K562 (cell line): ENCODE data around the gene EPB41L1. TPM values are rescaled to one million over a fixed set of nuclear protein-coding genes. Genes with fewer than 3 reads are reported as not detected.

ENCODE experiments used
- ARID3A ChIP-seq: IDR thresholded peaks from 2 replicates; pipeline ENCODE4 v1.6.1; 2012; ENCODE audit warnings: low read depth, low read length, improper control_type of control experiment, borderline replicate concordance
- ATF1 ChIP-seq, 2 experiments: fragments of 450-650 bp in 1 of 2; IDR thresholded peaks; 2 replicates each; pipeline ENCODE4 v1.6.1; 2016; ENCODE audit warnings: missing compliant biosample characterization in 1 of 2, missing genetic modification characterization in 1 of 2
- CREB1 ChIP-seq, 2 experiments: sonication (generic) in 1 of 2; formaldehyde crosslinking in 1 of 2; IDR thresholded peaks; 2 replicates each; pipeline versions ENCODE4 v1.6.1 to v1.8.0; 2012 to 2022; ENCODE audit warnings: inconsistent platforms in 1 of 2, mild to moderate bottlenecking in 1 of 2, missing genetic modification reagents in 1 of 2, moderate library complexity in 1 of 2
- CREBBP ChIP-seq: IDR thresholded peaks from one replicate; pipeline ENCODE4 v1.6.1; 2012; ENCODE audit warnings: low read depth, mild to moderate bottlenecking, control low read depth, inconsistent platforms, low read length
- FOXA3 ChIP-seq, 2 experiments: fragments of 450-650 bp in 1 of 2; sonication (generic) in 1 of 2; formaldehyde crosslinking; IDR thresholded peaks in 1 of 2; conservative IDR thresholded peaks in 1 of 2; 2 replicates each; pipeline versions ENCODE4 v1.4.0 to v1.8.0; 2020 to 2022; ENCODE audit warnings: mild to moderate bottlenecking in 2 of 2, missing genetic modification reagents in 1 of 2
- FOXM1 ChIP-seq, 2 experiments: fragments of 450-650 bp in 1 of 2; sonication (generic) in 1 of 2; formaldehyde crosslinking in 1 of 2; IDR thresholded peaks; 2 replicates each; pipeline versions ENCODE4 v1.6.1 to v1.9.0; 2017 to 2022; ENCODE audit warnings: low read depth in 2 of 2, mild to moderate bottlenecking in 2 of 2, missing genetic modification reagents in 1 of 2, moderate library complexity in 1 of 2
- KDM2B ChIP-seq: fragments of 250-450 bp; sonication (Bioruptor Pico); IDR thresholded peaks from 2 replicates; pipeline ENCODE4 v1.8.0; 2021; ENCODE audit warnings: mild to moderate bottlenecking, moderate library complexity
- L3MBTL2 ChIP-seq: fragments of 450-650 bp; IDR thresholded peaks from 2 replicates; pipeline ENCODE4 v1.6.1; 2016; ENCODE audit warnings: mild to moderate bottlenecking, moderate library complexity
- NFIC ChIP-seq: fragments of 450-650 bp; IDR thresholded peaks from 2 replicates; pipeline ENCODE4 v1.6.1; 2017; ENCODE audit warnings: mild to moderate bottlenecking, inconsistent platforms
- PRMT5 ChIP-seq: sonication (generic); formaldehyde crosslinking; IDR thresholded peaks from 2 replicates; pipeline ENCODE4 v1.5.0; 2020; ENCODE audit warnings: missing genetic modification reagents
- SFPQ ChIP-seq: fragments of 200-400 bp; formaldehyde crosslinking; IDR thresholded peaks from 2 replicates; pipeline ENCODE4 v1.6.1; 2017; ENCODE audit warnings: mild to moderate bottlenecking, low read depth, low read length, moderate library complexity
- ZBTB33 ChIP-seq: sonication (generic); formaldehyde crosslinking; IDR thresholded peaks from 2 replicates; pipeline ENCODE4 v1.8.1; 2023; ENCODE audit warnings: mild to moderate bottlenecking, missing genetic modification reagents
- ZNF133 ChIP-seq: fragments of 250-450 bp; sonication (Bioruptor Pico); IDR thresholded peaks from 2 replicates; pipeline ENCODE4 v1.4.0; 2020; ENCODE audit warnings: mild to moderate bottlenecking
- ZNF561 ChIP-seq: fragments of 450-650 bp; formaldehyde crosslinking; conservative IDR thresholded peaks from 2 replicates; pipeline ENCODE4 v1.4.0; 2020; ENCODE audit warnings: mild to moderate bottlenecking, moderate library complexity
- ZNF830 ChIP-seq: fragments of 250-450 bp; sonication (Bioruptor Pico); IDR thresholded peaks from 2 replicates; pipeline ENCODE4 v1.5.0; 2021; ENCODE audit warnings: mild to moderate bottlenecking
- polyA plus RNA-seq, 8 experiments: library from polyadenylated mRNA; depleted of rRNA in 4 of 8; stranded (reverse) in 5 of 8; unstranded in 3 of 8; fragments of >200 nt; fragmentation: Nextera tagmentation in 2 of 8; fragmentation: Illumina TruSeq in 1 of 8; extraction: Ambion mirVana in 2 of 8; extraction: Trizol in 1 of 8; gene quantifications; 2 replicates each; pipeline versions ENCODE4 v1.2.1 to v1.2.3, GENCODE V29; 2011 to 2014; ENCODE audit warnings: inconsistent platforms in 1 of 8, missing spikeins in 1 of 8
- total RNA-seq, 7 experiments: library from RNA; depleted of rRNA in 6 of 7; stranded (reverse); fragments of >200 nt in 6 of 7; fragmentation: Illumina TruSeq in 2 of 7; extraction: Trizol in 2 of 7; gene quantifications; 2 replicates each; pipeline versions ENCODE4 v1.2.1 to v1.2.3, GENCODE V29; 2011 to 2021; ENCODE audit warnings: low replicate concordance in 1 of 7
- TF ChIP-seq, protein P1 (sequence below): fragments of 450-650 bp; IDR thresholded peaks from 2 replicates; pipeline ENCODE4 v1.6.1; 2018; ENCODE audit warnings: mild to moderate bottlenecking, low read depth; ENCODE audit not compliant: partially characterized antibody
- TF ChIP-seq, protein P2 (sequence below): fragments of 450-650 bp; IDR thresholded peaks from 2 replicates; pipeline ENCODE4 v1.6.1; 2016

The EPB41L1 gene
- total and polyA plus RNA-seq, 9 of the 15 experiments (the other 6 are each of a cell fraction or from before 2014, with no cell fraction given) = 0.11 to 4.3 (median 1.3) TPM

DNA sequence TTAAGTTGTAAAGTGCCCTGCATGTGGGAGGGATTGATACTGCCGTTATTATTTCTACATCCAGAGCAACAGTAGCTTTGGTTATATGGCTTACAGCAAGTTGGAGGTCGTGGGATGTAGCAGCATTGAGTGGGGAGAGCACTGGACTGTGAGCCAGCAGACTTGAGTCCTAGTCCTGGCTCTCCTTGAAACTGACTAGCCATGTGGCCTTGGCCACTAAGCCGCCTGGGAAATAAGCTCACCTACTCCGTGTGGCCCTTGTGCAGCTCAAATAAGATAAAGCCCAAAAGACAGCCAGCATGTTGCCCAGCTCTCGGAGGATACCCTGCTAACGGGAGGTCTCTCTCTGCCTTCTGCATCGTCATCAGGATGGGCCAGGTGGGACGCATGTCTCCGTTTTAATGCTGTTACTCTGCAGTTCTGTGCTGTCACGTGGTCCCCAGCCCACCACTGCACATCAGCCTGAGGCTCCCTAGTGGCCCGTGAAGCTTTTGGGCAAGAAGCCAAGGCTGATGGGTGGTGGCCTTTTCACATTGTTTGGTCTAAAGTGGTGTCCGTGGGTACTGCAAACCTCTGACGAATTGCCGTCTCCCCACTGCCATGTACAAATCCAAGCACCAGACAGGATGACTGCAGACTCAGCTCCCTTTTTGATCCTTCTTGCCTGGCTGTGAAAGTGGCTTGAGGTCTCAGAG lies 7.9 kb downstream of the EPB41L1 start (continued):
- TF ChIP-seq CREB1 (IDR thresholded peaks at IDR 0.05) (peak; percentile 65; the same call in 1 of the 2 replicates), CREB1 (CRISPR knock-in tag; IDR thresholded peaks at IDR 0.05) (peak; percentile 23; the same call in 1 of the 2 replicates), ZBTB33 (CRISPR knock-in tag) (no peak), ZNF830 (CRISPR knock-in tag) (no peak), FOXA3 (CRISPR knock-in tag; conservative IDR thresholded peaks at IDR 0.05 in 1 of 2, IDR thresholded peaks at IDR 0.05 in 1 of 2) (no peak), ATF1 (CRISPR knock-in tag; IDR thresholded peaks at IDR 0.05) (no peak), ATF1 (tag; IDR thresholded peaks at IDR 0.05) (peak; percentile 46), CREBBP (no peak), KDM2B (CRISPR knock-in tag) (no peak), FOXM1 (IDR thresholded peaks at IDR 0.05; ENCODE audit: low read depth) (no peak), FOXM1 (CRISPR knock-in tag; IDR thresholded peaks at IDR 0.05; ENCODE audit: low read depth) (no peak), ARID3A (no peak), ZNF561 (CRISPR knock-in tag) (no peak), L3MBTL2 (0 out of 2 replicates have a peak, but pooled peaks have one; percentile 16), SFPQ (no peak), ZNF133 (CRISPR knock-in tag) (no peak), NFIC (peak; percentile 93), PRMT5 (CRISPR knock-in tag) (no peak)
- TF ChIP-seq, protein P1, sequence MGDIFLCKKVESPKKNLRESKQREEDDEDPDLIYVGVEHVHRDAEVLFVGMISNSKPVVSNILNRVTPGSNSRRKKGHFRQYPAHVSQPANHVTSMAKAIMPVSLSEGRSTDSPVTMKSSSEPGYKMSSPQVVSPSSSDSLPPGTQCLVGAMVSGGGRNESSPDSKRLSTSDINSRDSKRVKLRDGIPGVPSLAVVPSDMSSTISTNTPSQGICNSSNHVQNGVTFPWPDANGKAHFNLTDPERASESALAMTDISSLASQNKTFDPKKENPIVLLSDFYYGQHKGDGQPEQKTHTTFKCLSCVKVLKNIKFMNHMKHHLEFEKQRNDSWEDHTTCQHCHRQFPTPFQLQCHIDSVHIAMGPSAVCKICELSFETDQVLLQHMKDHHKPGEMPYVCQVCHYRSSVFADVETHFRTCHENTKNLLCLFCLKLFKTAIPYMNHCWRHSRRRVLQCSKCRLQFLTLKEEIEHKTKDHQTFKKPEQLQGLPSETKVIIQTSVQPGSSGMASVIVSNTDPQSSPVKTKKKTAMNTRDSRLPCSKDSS = no peak
- TF ChIP-seq, protein P2, sequence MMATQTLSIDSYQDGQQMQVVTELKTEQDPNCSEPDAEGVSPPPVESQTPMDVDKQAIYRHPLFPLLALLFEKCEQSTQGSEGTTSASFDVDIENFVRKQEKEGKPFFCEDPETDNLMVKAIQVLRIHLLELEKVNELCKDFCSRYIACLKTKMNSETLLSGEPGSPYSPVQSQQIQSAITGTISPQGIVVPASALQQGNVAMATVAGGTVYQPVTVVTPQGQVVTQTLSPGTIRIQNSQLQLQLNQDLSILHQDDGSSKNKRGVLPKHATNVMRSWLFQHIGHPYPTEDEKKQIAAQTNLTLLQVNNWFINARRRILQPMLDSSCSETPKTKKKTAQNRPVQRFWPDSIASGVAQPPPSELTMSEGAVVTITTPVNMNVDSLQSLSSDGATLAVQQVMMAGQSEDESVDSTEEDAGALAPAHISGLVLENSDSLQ = no peak
